Esophagus squamous epithelium (tissue), 5 donors: ENCODE measurements around the gene RAX2. TPM values are rescaled to one million over a fixed set of nuclear protein-coding genes. Genes with fewer than 3 reads are reported as not detected.

Experiments used
- DNase-seq: peaks from one replicate; lab custom pipeline; 2025; lab: John Stamatoyannopoulos, UW
- H3K27ac ChIP-seq, 4 donors: fragments of 200-600 bp; sonication (generic); one replicate each; pipeline ENCODE4 v1.5.1; 2016 to 2019; ENCODE audit warnings: mild to moderate bottlenecking in 1 of 4
- H3K27me3 ChIP-seq, 4 donors: fragments of 200-600 bp; sonication (generic); 1 replicate in 3 of 4; 2 replicates in 1 of 4; pipeline versions ENCODE4 v1.5.1 to v1.6.0; 2017 to 2021; ENCODE audit warnings: antibody characterized with exemption in 1 of 4
- H3K36me3 ChIP-seq, 3 donors: fragments of 200-600 bp; sonication (generic); one replicate each; pipeline ENCODE4 v1.5.1; 2016 to 2019
- H3K4me1 ChIP-seq, 3 donors: fragments of 200-600 bp; sonication (generic); one replicate each; pipeline ENCODE4 v1.5.1; 2017 to 2019
- H3K4me3 ChIP-seq, 4 donors: fragments of 200-600 bp; sonication (generic); 1 replicate in 3 of 4; 2 replicates in 1 of 4; pipeline ENCODE4 v1.5.1; 2016 to 2019; ENCODE audit warnings: mild to moderate bottlenecking in 2 of 4, moderate library complexity in 1 of 4
- H3K9me3 ChIP-seq, 3 donors: fragments of 200-600 bp; sonication (generic); one replicate each; pipeline ENCODE4 v1.5.1; 2016 to 2019
- CTCF ChIP-seq, 6 experiments: fragments of 450-650 bp in 4 of 6; fragments of 200-600 bp in 2 of 6; sonication (generic) in 2 of 6; IDR thresholded peaks; one replicate each; pipeline ENCODE4 v1.5.1; 2016 to 2019; ENCODE audit warnings: antibody characterized with exemption in 6 of 6, mild to moderate bottlenecking in 4 of 6, moderate library complexity in 4 of 6
- POLR2A ChIP-seq, 4 donors: fragments of 450-650 bp; IDR thresholded peaks; one replicate each; pipeline ENCODE4 v1.6.1; 2017; ENCODE audit warnings: antibody characterized with exemption in 4 of 4, mild to moderate bottlenecking in 4 of 4, moderate library complexity in 3 of 4
- WGBS, 2 donors: methylation state at CpG; one replicate each; pipeline ENCODE4 v1.1.5; 2018; 5-methylcytosine and 5-hydroxymethylcytosine counted together
- intact Hi-C: fragments of 100-400 bp; cut with DNase I; formaldehyde crosslinking; loops from one replicate; pipeline ENCODE4 v1.15.0; 2022
- total RNA-seq, 4 donors: library from RNA; depleted of rRNA; stranded (reverse); fragments of >200 nt; gene quantifications; one replicate each; pipeline ENCODE4 v1.1.0, GENCODE V29; 2016
- donor health status: DM: yes; HTN: yes; CAD: no.

The RAX2 gene
- total RNA-seq, 4 donors from 2014 or later = not detected

- H3K4me1 ChIP-seq = peaks cover 6 to 16% (median 12%) of the 10 kb centered on the region in 3 donors
- intact Hi-C loops = no loop called here
- H3K27ac ChIP-seq = peak within 1 kb of the TSS in 1 of 4 donors; percentile 50
- H3K9me3 ChIP-seq = peaks cover 0 to 17% (median 11%) of the 10 kb centered on the region in 3 donors
- H3K4me3 ChIP-seq = peak within 1 kb of the TSS; percentile 20 to 54 (median 37)
- TF ChIP-seq POLR2A (IDR thresholded peaks at IDR 0.05) = no peak
- TF ChIP-seq CTCF (IDR thresholded peaks at IDR 0.05) = no peak
- H3K27me3 ChIP-seq = peaks cover 0 to 75% (median 0%) of the 10 kb centered on the region in 4 donors
- 37 to 43% methylated on average over 6 to 7 of the region's 101 CpGs for WGBS, 2 donors
- DNase-seq = no peak
- H3K36me3 ChIP-seq = no peaks in the 10 kb centered on the region
Observed at GRCh38 chr19:3785938-3786824, 14.2 kb upstream of the RAX2 start, which contains the start of gene MATK. TSS of gene MATK (minus strand) at chr19:3786381. CDS start at chr19:3785135, 1,246 bp downstream.

GRCh38 chr19:3785451-3785937 lies 13.5 kb upstream of the RAX2 start:
- Histone ChIP-seq H3K27ac (peak overlapping the region in 1 of 4 donors; percentile 50), H3K36me3 (no peaks in the 10 kb centered on the region), H3K4me3 (peak overlapping the region; percentile 20 to 54 (median 37)), H3K27me3 (peaks cover 0 to 69% (median 0%) of the 10 kb centered on the region in 4 donors), H3K4me1 (peaks cover 6 to 16% (median 12%) of the 10 kb centered on the region in 3 donors), H3K9me3 (peaks cover 0 to 22% (median 14%) of the 10 kb centered on the region in 3 donors)
- no peak for DNase-seq
- TF ChIP-seq POLR2A (IDR thresholded peaks at IDR 0.05) (no peak), CTCF (IDR thresholded peaks at IDR 0.05) (no peak)
- WGBS, 2 donors = 0% methylated on average over 5 of the region's 47 CpGs; no CpG with 5 or more reads in 1 of the 2 donors
- intact Hi-C loops = no loop called here

- Histone ChIP-seq H3K4me1 (peaks cover 6 to 16% (median 12%) of the 10 kb centered on the region in 3 donors), H3K4me3 (peak overlapping the region in 3 of 4 donors; percentile 28 to 54 (median 46)), H3K27me3 (peaks cover 0 to 63% (median 0%) of the 10 kb centered on the region in 4 donors), H3K36me3 (no peaks in the 10 kb centered on the region), H3K9me3 (peaks cover 0 to 22% (median 14%) of the 10 kb centered on the region in 3 donors), H3K27ac (no peak overlapping the region)
- TF ChIP-seq POLR2A (IDR thresholded peaks at IDR 0.05) (no peak), CTCF (IDR thresholded peaks at IDR 0.05) (no peak)
- WGBS, 2 donors = 26 to 35% methylated on average over 7 to 9 of the region's 25 CpGs
- intact Hi-C loops = no loop called here
- no peak for DNase-seq
Observed at GRCh38 chr19:3784607-3785450, 12.8 kb upstream of the RAX2 start.

GRCh38 chr19:3783660-3784584 lies 11.9 kb upstream of the RAX2 start:
- DNase-seq = no peak
- TF ChIP-seq POLR2A (IDR thresholded peaks at IDR 0.05) (no peak), CTCF (IDR thresholded peaks at IDR 0.05) (peak in 1 of 6 experiments; percentile 41)
- H3K9me3 ChIP-seq = peaks cover 0 to 22% (median 14%) of the 10 kb centered on the region in 3 donors
- H3K4me1 ChIP-seq = peaks cover 6 to 16% (median 12%) of the 10 kb centered on the region in 3 donors
- H3K4me3 ChIP-seq = no peak overlapping the region
- peaks cover 0 to 68% (median 0%) of the 10 kb centered on the region in 4 donors for H3K27me3 ChIP-seq
- intact Hi-C loops = no loop called here
- 60 to 84% methylated on average over 4 to 11 of the region's 49 CpGs for WGBS, 2 donors
- no peaks in the 10 kb centered on the region for H3K36me3 ChIP-seq
- H3K27ac ChIP-seq = no peak overlapping the region
